NCI-H187 (cell line): ENCODE results near the gene PPP2R2C.

Experiments used
- DNase-seq, 2 experiments: peaks; one replicate each; lab custom pipeline; 2025; lab: John Stamatoyannopoulos, UW

The PPP2R2C gene

DNA sequence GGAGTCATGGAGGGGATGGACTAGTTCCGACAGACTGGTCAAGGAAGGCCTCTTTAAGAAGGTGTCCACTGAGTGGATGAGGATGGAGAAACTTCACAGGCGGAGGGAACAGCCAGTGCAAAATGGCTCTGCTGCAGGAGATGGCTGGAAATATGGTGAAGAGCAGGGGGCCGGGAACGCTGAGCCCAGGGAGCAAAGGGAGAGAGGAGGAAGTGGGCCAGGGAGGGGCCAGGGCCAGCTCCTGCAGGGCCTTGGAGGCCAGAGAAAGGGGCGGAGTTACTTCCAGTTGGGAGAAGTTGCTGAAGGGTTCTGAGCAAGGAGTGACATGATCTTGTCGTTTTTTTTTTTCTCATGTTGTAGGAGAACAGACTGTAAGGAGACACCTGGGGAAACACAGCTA lies 108.3 kb downstream of the PPP2R2C start:
- no peak for DNase-seq

DNA sequence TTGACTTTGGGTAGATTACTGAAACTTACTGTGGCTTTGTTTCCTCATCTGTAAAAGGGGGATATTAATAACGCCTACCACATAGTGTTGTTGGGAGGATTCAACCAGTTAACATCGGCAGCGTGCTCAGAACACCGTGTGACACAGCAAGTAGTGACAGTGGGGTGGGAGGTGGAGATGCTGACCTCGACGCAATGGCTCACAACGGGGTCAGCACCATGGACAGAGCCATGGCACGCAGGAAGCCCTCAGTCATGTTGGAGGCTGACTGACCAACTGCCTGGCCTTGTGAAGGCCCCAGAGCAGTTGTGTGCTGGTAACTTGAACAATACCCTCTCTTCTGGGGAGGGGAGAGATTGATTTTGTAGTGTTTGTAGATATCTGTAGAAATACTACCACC lies 109.5 kb downstream of the PPP2R2C start:
- no peak for DNase-seq

DNA sequence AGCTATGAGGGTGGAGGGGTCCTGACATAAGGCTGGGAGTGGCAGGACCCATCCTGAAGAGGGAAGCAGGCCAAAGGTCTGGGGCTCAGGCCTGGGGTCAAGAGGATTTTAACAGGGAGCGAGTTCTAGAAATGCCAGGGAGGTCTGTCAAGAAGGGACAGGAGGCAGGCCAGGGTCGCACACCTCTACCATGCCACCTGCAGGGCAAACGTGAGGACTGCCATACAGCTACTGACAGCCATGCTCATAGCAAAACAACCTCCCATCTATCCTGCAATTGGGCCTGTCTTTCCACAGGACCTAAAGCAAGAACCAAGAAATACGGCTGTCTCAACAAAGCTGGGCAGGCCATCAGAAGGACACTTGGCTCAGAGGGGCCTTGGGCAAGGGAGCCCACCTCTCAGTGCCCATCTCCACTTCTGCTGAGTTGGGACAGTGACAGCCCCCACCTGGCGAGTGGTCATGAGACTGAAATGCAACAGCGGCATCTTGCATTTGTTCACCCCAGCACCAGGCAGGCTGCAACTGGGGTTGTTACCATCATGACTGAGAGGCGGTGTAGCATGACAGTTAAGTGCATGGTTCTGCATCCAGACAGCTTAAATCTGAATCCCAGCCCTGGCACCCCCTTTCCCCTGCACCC lies 110.0 kb downstream of the PPP2R2C start:
- no peak for DNase-seq

DNA sequence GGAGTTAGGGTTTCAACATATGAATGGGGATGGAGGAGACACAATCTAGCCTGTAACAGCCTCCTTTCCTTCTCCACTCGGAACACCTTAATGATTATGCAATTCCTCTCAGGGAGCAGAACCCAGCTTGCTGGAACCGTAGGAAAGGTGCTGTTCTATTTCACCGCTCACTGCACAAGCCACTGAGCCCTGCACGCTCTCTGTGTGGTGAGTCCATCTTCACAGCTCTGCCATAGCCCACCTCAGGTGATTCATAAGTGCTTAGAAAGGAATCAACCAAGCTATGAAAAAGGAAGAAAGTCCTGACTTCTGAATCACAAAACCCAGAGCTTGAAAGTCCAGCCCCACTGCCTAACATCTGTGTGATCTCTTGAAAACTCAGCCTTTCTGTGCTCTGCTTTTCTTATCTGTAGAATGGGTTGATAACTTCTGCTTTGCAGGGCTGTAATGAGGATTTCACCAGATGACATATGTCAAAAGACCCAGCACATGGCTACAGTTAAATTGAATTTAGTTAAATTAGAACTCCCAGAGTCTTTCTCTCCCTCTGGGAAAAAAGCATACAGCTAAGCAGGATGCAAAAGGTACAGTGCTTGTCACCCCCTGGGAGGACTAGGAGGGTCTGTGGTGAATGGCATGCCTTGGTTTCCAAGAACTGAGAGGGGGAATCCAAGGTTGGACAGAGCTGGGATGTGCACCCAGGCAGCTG lies 111.2 kb downstream of the PPP2R2C start:
- no peak for DNase-seq

DNA sequence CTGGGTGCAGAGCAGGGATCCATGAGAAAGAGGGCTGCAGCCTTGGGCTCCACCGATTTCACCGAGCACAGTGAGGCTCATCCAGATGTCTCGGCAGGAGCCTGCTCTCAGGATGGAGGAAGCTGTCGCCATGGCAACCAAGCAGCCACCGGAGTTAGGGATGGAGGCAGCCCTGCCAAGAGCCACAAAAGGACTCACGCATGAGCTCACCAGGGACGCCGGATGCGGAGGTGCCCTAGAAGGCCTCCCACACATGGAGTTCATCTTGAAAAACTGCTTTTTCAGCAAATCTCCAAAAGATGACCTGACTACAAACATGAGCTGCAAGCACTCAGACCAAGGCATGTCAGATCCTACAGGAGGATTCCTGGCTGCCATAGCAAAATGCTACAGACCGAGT lies 112.0 kb downstream of the PPP2R2C start:
- no peak for DNase-seq

DNA sequence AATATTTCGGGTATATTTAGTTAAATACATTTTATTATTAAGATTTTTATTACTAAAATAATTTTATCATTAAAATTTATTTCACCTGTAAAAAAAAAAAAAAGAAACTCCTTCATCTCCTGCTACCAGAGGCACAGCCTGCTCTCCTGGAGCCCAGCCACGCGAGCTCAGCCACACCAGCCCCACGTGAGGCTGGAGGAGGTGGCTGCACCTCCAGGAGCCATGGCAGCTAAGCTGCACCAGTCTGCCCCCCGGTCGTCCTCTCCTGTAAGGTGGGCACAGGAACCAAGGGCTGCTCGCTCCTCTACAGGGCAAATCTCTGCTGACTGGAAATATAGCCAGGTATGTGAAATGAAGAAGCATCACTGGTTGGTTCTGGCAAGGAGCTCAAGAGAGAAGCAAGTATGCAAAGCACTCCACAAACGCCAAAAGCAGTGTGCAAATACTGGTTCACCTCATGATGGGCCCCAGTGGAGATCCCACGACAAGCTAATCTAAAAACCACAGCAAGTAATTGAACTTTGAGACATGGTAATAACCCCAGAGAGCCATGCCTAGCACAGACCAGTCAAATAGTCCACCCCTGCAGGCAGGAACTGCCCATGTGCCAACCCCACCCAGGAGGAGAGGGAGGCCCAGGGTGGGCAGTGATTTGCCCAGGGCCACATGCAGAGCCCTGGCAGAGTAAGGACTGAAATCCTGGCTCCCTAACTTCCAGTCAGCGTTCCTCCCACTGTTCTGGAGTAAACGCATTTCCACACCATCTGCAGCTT lies 112.7 kb downstream of the PPP2R2C start:
- DNase-seq: no peak

DNA sequence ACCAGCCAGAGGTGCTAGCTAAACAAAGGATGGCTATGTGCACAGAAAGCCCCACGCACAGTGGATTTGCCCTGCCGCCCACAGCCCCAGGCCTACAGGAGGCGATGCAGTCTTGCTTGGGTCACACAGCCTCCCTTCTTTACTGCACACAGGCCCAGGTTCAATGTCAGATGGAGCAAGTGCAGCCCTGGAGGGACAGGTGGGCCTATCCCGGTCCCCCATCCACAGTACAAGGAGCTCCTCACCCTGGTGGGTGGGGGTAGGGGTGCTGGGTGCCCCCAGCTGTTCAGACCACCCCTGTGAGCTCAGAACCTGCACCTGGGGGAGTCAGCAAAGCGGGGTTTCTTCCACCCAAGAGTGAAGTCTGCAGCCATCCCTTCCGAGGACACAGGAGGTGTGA lies 114.9 kb downstream of the PPP2R2C start:
- no peak for DNase-seq

DNA sequence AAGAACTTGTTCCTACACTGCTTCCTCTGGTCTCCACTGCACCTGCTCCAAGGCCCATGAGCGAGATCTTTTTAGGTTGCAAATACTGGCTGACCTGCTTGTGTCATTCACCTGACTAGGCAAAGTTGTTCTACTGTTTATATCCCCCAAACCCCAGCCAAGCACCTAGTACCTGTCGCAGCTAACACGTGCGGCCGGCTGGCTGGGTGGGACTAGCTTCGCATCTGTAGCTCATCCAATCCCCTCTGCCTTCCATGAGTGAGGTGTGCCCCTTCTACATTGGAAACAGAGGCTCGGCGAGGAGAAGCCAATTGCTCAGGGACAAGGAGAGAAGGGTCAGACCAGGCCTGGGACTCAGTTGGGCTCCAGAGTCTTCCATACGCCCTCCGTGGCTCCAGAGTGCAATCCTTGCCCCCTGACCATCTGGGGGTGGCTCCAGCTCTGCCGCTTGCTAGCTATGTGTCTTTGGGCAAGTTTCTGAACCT lies 116.3 kb downstream of the PPP2R2C start:
- DNase-seq: no peak

DNA sequence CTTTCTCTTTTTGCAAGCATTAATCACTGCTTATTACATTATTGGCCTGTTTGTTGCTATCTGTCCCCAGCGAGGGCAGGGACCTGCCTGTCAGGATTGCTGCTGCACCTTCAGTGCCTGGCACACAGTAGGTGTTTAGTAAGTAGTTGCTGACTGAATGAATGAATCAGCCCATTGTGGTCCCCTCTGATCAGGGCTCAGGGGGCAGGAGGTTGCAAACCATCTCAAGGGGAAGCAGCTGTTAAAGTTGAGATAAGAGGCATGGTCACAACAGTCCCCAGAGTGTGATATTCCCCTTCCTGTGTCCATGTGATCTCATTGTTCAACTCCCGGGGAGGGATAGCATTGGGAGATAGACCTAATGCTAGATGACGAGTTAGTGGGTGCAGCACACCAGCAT lies 117.4 kb downstream of the PPP2R2C start:
- no peak for DNase-seq

DNA sequence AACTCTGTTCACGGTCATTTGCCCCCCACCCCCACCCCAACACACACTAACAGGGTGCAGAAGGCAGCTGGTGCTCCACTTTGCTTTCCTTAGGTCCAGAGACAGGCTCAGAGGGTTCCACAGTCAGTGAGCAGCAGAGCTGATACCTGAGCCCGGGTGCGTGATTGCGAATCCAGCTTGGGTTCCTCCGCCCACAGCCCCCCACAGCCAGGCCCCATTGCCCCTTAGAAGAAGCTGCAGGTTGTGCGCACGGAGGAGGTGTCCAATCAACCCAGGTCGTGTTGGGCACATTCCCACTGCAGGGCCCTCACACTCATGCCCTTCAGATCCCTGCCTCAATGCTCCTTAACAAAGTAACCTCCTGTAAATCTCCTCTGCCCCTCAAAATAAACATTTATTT lies 117.8 kb downstream of the PPP2R2C start:
- DNase-seq: no peak

DNA sequence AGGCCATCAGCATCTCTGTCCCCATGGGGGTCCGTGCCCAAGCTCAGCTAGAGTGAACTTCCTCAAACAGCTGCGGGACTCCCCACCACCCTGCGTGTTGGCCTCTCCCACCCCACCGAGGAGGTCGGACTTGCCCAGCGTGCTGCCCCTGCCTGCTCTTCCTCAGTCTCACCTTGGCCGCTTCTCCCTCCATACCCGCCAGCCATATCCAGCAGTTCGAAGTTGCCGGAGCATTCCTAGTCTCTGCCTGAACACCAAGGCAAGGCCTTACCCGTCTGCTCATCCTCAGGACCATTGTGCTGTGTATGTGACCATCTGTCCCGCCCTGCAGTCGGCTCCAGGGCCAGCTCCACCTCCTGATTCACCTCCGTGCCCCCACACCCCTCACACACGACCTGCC lies 118.3 kb downstream of the PPP2R2C start:
- DNase-seq: no peak

DNA sequence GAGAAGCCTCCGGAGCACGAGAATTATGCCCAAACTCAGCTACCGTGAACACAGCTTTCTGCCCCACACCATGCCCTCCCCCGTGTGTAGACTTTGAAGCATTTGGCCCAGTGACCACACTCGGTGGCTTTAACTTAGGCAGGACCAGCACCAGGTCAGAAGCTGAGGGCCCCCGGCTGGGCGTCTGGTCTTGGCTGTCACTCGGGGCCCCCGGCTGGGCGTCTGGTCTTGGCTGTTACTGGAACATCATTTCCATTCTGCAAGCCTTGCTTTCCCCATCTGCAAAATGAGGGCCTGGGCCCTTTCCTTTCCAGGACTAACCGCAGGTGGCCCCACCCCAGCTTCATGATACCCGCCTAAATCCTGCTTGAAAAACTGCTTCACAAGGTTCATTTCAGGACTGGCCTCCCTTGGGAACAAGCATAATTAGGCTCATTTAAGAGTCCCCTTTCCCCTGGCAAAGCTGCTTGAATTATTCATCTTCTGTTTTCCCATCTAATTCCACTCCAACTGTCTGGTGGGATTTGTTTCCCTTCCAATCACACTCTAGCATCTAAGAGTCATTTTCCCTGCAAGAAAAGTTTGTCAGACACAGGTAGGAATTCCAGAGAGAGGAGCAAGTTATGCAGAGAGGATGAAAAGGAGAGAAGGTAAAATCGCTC lies 120.3 kb downstream of the PPP2R2C start:
- no peak for DNase-seq

DNA sequence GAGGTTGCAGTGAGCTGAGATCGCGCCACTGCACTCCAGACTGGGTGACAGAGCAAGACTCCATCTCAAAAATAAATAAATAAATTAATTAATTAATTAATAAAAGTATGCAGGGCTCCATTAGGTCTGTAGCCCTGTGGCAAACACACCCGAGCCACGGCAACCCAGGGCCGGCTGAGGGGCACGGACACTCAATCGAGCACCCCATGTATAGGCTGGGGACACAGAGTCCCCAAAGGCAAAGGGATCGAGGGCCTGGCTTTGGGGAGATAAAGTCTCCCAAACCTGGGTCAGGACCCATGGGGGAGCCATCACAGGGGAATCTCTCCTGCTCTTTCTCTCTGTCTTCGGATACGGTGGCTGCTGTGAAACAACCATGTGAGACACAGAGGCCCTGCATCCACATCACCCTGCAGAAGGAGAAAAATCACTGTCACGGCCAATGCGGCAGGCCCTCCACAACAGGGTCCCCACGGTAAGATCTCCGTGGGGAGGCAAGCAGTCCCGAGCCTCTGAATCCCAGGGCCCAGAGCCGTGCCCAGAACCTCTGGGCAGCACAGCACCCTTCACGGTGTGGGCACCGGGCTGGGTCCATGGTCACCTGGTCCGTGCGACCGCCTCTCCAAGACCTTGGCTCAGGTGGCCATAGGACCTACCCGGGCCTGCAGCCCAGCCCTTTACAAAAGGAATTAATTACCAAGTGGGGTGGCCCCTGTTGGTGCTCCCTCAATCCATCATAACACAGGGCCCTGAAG lies 121.0 kb downstream of the PPP2R2C start:
- DNase-seq: no peak

DNA sequence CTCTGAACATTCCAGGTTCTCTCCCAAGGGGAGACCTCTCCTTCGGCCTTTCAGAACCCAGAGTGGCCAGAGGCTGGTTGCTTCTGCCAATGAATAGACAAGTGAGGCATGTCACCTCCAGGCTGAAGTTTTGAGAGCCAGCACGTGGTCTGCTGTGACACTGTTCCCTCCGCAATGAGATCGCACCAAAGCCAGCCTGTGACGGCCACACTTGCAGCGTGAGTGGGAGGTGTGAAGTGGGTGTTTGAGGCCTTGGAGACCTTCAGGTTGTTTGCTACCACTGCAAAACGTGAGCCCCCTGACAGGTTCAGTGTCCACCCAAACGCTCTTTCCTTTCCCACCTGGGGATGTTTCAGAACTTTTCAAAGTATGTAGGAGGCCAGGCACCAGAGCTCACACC lies 121.8 kb downstream of the PPP2R2C start:
- no peak for DNase-seq

DNA sequence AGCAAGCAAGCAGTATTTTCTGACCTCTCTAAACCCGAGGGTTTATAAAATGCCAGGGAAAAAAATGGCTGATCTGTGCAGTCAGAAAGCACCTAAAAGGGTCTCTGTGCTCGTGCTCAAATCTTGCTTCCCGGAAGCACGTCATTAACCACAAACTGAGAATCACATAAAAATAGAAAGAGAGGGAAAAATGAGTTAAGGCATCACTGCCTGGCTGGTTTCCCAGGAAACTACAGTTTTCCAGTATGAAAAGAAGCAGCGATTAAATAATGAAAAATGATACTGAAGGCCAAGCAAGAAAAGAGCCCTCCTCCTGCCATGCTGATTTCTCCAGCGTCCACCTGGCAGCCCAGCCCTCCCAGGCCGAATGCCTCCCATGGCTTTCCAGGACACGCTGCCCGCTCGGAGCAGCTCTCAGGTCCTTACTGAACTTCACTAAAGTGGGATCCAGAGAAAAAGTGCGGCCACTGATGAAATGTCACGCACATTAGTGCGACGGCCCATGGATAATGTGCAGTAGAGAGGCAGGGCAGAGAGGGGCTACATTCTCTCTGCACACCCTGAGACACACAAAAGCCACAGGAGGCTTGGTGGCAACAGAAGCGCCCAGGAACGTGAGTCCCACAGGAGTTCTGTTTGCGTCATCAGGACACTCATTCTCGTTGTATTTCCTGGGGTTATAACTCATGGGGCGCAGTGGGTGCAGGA lies 122.4 kb downstream of the PPP2R2C start:
- DNase-seq: no peak

DNA sequence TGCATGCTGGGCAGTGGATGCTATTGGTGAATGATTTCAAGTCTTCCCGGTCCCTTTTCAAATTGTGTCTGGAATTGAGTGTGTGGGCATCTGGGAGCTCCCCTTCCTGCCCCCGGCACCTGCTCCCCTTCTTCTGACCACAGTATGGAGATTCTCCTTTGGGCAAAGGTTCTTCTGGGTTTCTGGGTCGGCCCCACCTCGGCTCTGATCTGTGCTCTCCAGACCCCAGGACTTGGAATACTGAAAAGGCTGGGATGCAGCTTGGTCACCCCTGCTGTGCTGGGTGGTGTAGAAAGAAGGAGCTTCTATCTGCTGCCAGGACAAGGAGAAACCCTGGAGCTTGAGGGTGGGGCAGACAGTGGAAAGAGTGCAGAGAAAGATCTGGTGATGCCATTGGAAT lies 124.0 kb downstream of the PPP2R2C start:
- DNase-seq: no peak

DNA sequence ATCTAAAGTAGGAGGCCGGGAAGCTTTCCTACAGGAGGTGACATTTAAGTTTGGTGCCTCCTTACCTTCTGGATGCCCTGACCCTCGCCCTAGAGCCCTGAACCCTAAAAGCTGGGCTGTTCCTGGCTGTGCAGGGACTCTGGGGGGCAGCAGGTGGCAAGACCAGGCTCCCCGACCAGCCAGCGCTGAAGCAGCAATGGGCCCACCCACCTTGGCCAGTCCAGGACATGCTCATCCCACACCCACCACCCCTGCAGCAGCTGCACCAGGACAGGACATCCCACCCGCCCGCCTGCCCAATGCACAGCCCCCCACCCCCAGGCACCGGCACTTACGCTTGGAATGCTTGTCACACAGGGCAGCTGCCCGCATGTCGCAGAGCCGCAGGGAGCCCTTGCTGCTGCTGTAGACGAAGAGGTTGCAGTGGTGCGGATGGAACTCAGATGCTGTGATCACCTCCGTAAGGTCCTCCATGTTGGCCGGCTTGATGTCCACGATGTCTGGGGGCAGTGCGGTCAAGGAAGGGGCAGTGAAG lies 124.8 kb downstream of the PPP2R2C start:
- no peak for DNase-seq

DNA sequence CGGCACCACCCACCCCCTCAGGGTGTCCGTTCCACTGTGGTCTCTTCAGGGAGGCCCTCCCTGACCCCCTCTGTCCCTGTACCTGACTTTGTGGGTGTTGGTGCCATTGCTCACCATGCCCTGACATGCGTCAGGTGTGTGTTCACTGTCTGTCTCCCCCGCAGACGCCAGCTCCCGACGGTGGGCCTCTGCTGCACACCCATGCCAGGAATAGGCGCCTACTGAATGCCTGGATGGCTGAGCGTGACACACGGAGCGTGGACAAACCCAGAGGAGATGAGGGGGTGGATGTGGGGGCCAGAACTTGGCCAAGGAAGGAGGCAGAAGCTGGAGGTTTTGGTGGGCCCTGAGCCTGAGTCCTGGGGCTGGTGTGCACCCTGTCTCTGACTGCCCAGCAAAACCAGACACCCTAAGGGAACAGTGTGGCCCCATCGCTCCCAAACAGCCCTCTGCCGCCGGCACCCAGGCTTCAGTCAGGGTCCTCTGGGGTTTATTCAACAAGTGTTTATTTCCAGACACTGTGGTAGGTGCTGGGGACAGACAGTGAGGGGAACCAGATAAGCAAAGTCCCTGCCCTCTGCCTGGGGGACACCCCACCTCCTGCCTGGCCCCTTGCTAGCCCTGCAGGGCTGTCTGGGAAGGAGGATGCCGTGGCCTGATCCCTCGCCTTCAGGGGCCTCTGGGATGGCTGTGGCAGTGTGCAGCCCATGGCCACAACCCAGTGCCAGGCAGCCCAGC lies 125.9 kb downstream of the PPP2R2C start:
- no peak for DNase-seq

DNA sequence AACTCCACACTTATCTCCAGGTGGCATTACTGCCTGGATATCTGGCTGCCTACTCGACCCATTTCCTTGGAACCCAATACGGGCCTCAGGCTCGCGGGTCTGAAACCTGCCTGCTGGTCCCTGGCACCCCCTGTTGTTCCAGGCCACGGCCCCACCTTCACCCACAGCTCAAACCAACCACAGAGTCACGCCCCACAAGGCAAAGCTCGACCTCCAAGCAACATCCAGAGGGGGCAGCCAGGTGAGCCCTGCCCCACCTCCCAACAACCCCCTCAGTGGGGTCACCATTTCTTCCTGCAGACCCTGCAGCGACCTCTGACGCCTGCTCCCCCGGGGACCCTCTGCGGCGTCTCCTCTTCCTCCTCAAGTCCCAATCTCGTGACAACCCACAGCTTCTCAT lies 126.5 kb downstream of the PPP2R2C start:
- DNase-seq: no peak
